K562 (cell line): ENCODE data around the gene GRIK5. TPM values are rescaled to one million over a fixed set of nuclear protein-coding genes. Genes with fewer than 3 reads are reported as not detected.
A peak's percentile ranks its signal among the peaks of the same experiment; 100 is the strongest.

Source experiments
- ATAC-seq: fragments of 200-7000 bp; cut with Tn5 transposase; 3 replicates; pipeline ENCODE4 v1.9.1; 2020; ENCODE audit warnings: moderate library complexity
- BruUV-seq: library from RNA; stranded (reverse); fragments of 400-500 nt; replicated peaks from 2 replicates; lab custom pipeline; 2021; lab: Mats Ljungman, UMichigan
- CTCF ChIA-PET: fragments of 300-600 bp; formaldehyde crosslinking; extraction: SDS; loops from one replicate; lab custom pipeline; 2021; ENCODE audit warnings: low intra/inter-chr PET ratio; lab: Yijun Ruan, JAX
- POLR2A ChIA-PET: fragments of 300-600, 350-650 bp; sonication (Branson Sonifier 250); formaldehyde crosslinking; extraction: SDS; loops from one replicate; lab custom pipeline; 2021; ENCODE audit warnings: antibody characterized with exemption, inconsistent platforms; lab: Yijun Ruan, JAX
- DNase-seq, 4 experiments: peaks; one replicate each; pipeline versions ENCODE4 v3.0.0 to v3.0.0-alpha.2; 2011 to 2018; ENCODE audit warnings: low spot score in 3 of 4, mixed read lengths in 3 of 4; ENCODE audit errors: extremely low read depth in 1 of 4
- FAIRE-seq: peaks from 2 replicates; lab custom pipeline; 2011; peaks lifted over from hg19 to GRCh38; lab: Jason Lieb, UNC
- H2AFZ ChIP-seq: 2 replicates; pipeline ENCODE4 v1.6.0; 2011; ENCODE audit warnings: low read depth, low read length, control low read depth, inconsistent platforms
- H3K27ac ChIP-seq: fragments of 200-600 bp; 3 replicates; pipeline ENCODE4 v1.8.0; 2011; ENCODE audit warnings: low read depth, mild to moderate bottlenecking, control low read depth, inconsistent platforms, low read length, moderate library complexity, mixed read lengths; ENCODE audit errors: extremely low read depth
- H3K27me3 ChIP-seq, 2 experiments: fragments of 300-600 bp in 1 of 2; 2 replicates in 1 of 2; 3 replicates in 1 of 2; pipeline versions ENCODE4 v1.6.0 to v1.8.0; 2011; ENCODE audit warnings: inconsistent platforms in 2 of 2, low read length in 2 of 2, mild to moderate bottlenecking in 1 of 2, mixed read lengths in 1 of 2, moderate library complexity in 1 of 2; ENCODE audit not compliant: control insufficient read depth in 2 of 2, insufficient read depth in 2 of 2
- H3K36me3 ChIP-seq: fragments of 300-600 bp; 3 replicates; pipeline ENCODE4 v1.8.0; 2011; ENCODE audit warnings: mild to moderate bottlenecking, low read length, inconsistent platforms; ENCODE audit not compliant: control insufficient read depth, insufficient read depth
- H3K4me1 ChIP-seq, 2 experiments: fragments of 200-600 bp in 1 of 2; replicated peaks in 1 of 2; 2 replicates in 1 of 2; 3 replicates in 1 of 2; pipeline versions ENCODE4 v1.5.1 to v1.8.0; 2011; ENCODE audit warnings: inconsistent platforms in 2 of 2, low read length in 2 of 2, mild to moderate bottlenecking in 1 of 2, mixed read lengths in 1 of 2, moderate library complexity in 1 of 2; ENCODE audit not compliant: control insufficient read depth in 2 of 2, insufficient read depth in 2 of 2
- H3K4me2 ChIP-seq: 2 replicates; pipeline ENCODE4 v1.6.1; 2011; ENCODE audit warnings: low read length, control low read depth, inconsistent platforms, mixed read lengths; ENCODE audit not compliant: insufficient read depth
- H3K4me3 ChIP-seq: fragments of 200-600 bp; sonication (generic), shearing (Covaris generic); 2 replicates; pipeline ENCODE4 v1.5.1; 2016; ENCODE audit warnings: control low read depth, inconsistent platforms
- H3K79me2 ChIP-seq: fragments of 200-600 bp; 3 replicates; pipeline ENCODE4 v1.8.0; 2011; ENCODE audit warnings: low read length, inconsistent platforms; ENCODE audit not compliant: control insufficient read depth, insufficient read depth
- H3K9ac ChIP-seq, 2 experiments: 2 replicates each; pipeline versions ENCODE4 v1.6.0 to v1.6.1; 2011; ENCODE audit warnings: low read depth in 2 of 2, low read length in 2 of 2, control low read depth in 1 of 2, inconsistent platforms in 1 of 2, mild to moderate bottlenecking in 1 of 2, mixed read lengths in 1 of 2; ENCODE audit not compliant: insufficient read depth in 1 of 2
- H3K9me1 ChIP-seq: one replicate; pipeline ENCODE4 v1.6.0; 2011; ENCODE audit warnings: inconsistent platforms, mild to moderate bottlenecking, low read length, moderate library complexity; ENCODE audit not compliant: control insufficient read depth, insufficient read depth
- H3K9me3 ChIP-seq: replicated peaks from 2 replicates; pipeline ENCODE4 v1.5.1; 2011; ENCODE audit warnings: low read depth, low read length, inconsistent platforms; ENCODE audit not compliant: control insufficient read depth, insufficient read depth
- H4K20me1 ChIP-seq: replicated peaks from 2 replicates; pipeline ENCODE4 v1.6.1; 2011; ENCODE audit warnings: low read length, inconsistent platforms, mixed read lengths; ENCODE audit not compliant: control insufficient read depth, insufficient read depth
- CEBPZ ChIP-seq: fragments of 150-350 bp; IDR thresholded peaks from 2 replicates; pipeline ENCODE4 v1.6.1; 2014; ENCODE audit warnings: low read depth, mild to moderate bottlenecking, low read length, borderline replicate concordance
- DEAF1 ChIP-seq: fragments of 450-650 bp; formaldehyde crosslinking; IDR thresholded peaks from 2 replicates; pipeline ENCODE4 v1.4.0; 2020; ENCODE audit warnings: mild to moderate bottlenecking, moderate library complexity
- FOXJ3 ChIP-seq: sonication (generic); formaldehyde crosslinking; IDR thresholded peaks from 2 replicates; pipeline ENCODE4 v1.4.0; 2020; ENCODE audit warnings: mild to moderate bottlenecking, missing genetic modification reagents
- RBM34 ChIP-seq: fragments of 200-400 bp; formaldehyde crosslinking; IDR thresholded peaks from 2 replicates; pipeline ENCODE4 v1.6.1; 2018; ENCODE audit warnings: low read length, borderline replicate concordance; ENCODE audit not compliant: insufficient read depth
- TSHZ1 ChIP-seq: fragments of 250-450 bp; sonication (Bioruptor Pico); IDR thresholded peaks from 2 replicates; pipeline ENCODE4 v1.4.0; 2020; ENCODE audit warnings: mild to moderate bottlenecking, moderate library complexity
- ZNF121 ChIP-seq: sonication (generic); formaldehyde crosslinking; conservative IDR thresholded peaks from 2 replicates; pipeline ENCODE4 v1.8.0; 2022; ENCODE audit warnings: missing genetic modification reagents
- WGBS: fragments of 100-300 bp; shearing (Covaris generic); methylation state at CpG from one replicate; pipeline ENCODE4 v1.1.6; 2016; ENCODE audit warnings: low coverage, mixed read lengths; ENCODE audit not compliant: insufficient coverage; ENCODE audit errors: missing lambda C conversion rate; 5-methylcytosine and 5-hydroxymethylcytosine counted together
- in situ Hi-C: fragments of 300-500 bp; cut with MboI; formaldehyde crosslinking; loops from 4 replicates; pipeline ENCODE4 v1.15.0; 2018; ENCODE audit warnings: inconsistent platforms, mixed read lengths
- intact Hi-C: fragments of 100-400 bp; cut with micrococcal nuclease; formaldehyde crosslinking; loops from 2 replicates; pipeline ENCODE4 v1.14.2; 2022
- polyA plus RNA-seq, 8 experiments: library from polyadenylated mRNA; depleted of rRNA in 4 of 8; stranded (reverse) in 5 of 8; unstranded in 3 of 8; fragments of >200 nt; fragmentation: Nextera tagmentation in 2 of 8; fragmentation: Illumina TruSeq in 1 of 8; extraction: Ambion mirVana in 2 of 8; extraction: Trizol in 1 of 8; gene quantifications; 2 replicates each; pipeline versions ENCODE4 v1.2.1 to v1.2.3, GENCODE V29; 2011 to 2014; ENCODE audit warnings: inconsistent platforms in 1 of 8, missing spikeins in 1 of 8
- total RNA-seq, 7 experiments: library from RNA; depleted of rRNA in 6 of 7; stranded (reverse); fragments of >200 nt in 6 of 7; fragmentation: Illumina TruSeq in 2 of 7; extraction: Trizol in 2 of 7; gene quantifications; 2 replicates each; pipeline versions ENCODE4 v1.2.1 to v1.2.3, GENCODE V29; 2011 to 2021; ENCODE audit warnings: low replicate concordance in 1 of 7

The GRIK5 gene
- total and polyA plus RNA-seq, 9 of the 15 experiments (the other 6 are each of a cell fraction or from before 2014, with no cell fraction given) = 0.04 to 0.55 (median 0.27) TPM; not detected in 2

- no peak for TF ChIP-seq DEAF1 (CRISPR knock-in tag)
- no peak for TF ChIP-seq FOXJ3 (CRISPR knock-in tag)
Measured at GRCh38 chr19:41990028-41990427, 80.0 kb downstream of the GRIK5 start (continued).

- FAIRE-seq = no peak
- no peak for DNase-seq
- CTCF ChIA-PET = interaction anchor here (0.5 kb wide), 1 partner anchor 165 kb away, joined by 3 read pairs; no protein-coding TSS in a partner anchor
- Histone ChIP-seq H3K9ac (no peak overlapping the region), H3K27ac (no peak overlapping the region), H3K36me3 (no peaks in the 10 kb centered on the region), H3K4me2 (no peak overlapping the region), H3K27me3 (peaks cover 27 to 63% of the 10 kb centered on the region in 2 experiments), H3K4me3 (no peak overlapping the region), H3K79me2 (no peaks in the 10 kb centered on the region), H3K9me3 (no peaks in the 10 kb centered on the region), H2AFZ (no peak overlapping the region), H3K9me1 (no peaks in the 10 kb centered on the region), H4K20me1 (no peaks in the 10 kb centered on the region; the same call in none of the 2 replicates), H3K4me1 (peaks cover 0 to 20% of the 10 kb centered on the region in 2 experiments; a peak in 2 of 5 replicates)
- ATAC-seq = no peak
- in situ Hi-C loops (no loop called here), intact Hi-C loops (no loop called here)
- TF ChIP-seq CEBPZ (no peak), TSHZ1 (CRISPR knock-in tag) (no peak), ZNF121 (peak; percentile 63), RBM34 (no peak)
- no TSS peak for BruUV-seq
- POLR2A ChIA-PET = no interaction called here
- 19% methylated on average over 8 of the region's 9 CpGs for WGBS
Measured at GRCh38 chr19:41988947-41989346, 81.1 kb downstream of the GRIK5 start.
